Keratinocyte (primary cell): Measurements from ENCODE around the gene NRIP2.

Source experiments
- EZH2 ChIP-seq: IDR thresholded peaks from one replicate; pipeline ENCODE4 v1.6.1; 2012; ENCODE audit warnings: inconsistent platforms, mild to moderate bottlenecking, low read length, moderate library complexity
- TF ChIP-seq, protein P1 (sequence below), 3 experiments: IDR thresholded peaks in 1 of 3; conservative IDR thresholded peaks in 1 of 3; optimal IDR thresholded peaks in 1 of 3; 2 replicates in 2 of 3; 3 replicates in 1 of 3; pipeline versions ENCODE3 to v1.5.1; 2011; ENCODE audit warnings: low read length in 3 of 3, mild to moderate bottlenecking in 3 of 3, moderate library complexity in 2 of 3, control low read depth in 1 of 3, inconsistent platforms in 1 of 3; ENCODE audit not compliant: insufficient read depth in 2 of 3; ENCODE audit errors: extremely low read depth in 1 of 3

DNA sequence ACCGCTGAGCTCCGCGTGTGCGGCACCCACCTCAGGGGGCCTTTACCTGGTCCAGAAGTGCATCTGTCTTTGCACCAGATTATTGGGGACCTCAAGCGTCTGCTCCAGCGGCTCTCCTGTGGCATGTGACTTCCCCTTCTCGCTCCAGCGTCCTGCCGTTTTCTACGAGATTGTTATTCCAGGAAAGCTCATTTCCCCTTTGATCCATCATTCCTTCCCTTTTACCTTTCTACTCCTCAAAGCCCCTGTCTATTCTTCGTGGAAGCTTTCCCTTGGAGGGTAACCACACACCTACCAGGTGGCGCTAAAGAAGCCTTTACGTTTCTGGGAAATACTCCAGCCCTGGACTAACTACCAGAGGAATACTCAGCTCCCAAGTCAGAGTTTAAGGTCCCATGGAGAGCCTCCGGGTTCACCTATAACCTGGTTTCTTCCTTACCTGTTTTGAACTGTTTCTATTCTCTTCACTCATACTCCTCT, 38.6 kb downstream of the NRIP2 start:
- TF ChIP-seq, protein P1, sequence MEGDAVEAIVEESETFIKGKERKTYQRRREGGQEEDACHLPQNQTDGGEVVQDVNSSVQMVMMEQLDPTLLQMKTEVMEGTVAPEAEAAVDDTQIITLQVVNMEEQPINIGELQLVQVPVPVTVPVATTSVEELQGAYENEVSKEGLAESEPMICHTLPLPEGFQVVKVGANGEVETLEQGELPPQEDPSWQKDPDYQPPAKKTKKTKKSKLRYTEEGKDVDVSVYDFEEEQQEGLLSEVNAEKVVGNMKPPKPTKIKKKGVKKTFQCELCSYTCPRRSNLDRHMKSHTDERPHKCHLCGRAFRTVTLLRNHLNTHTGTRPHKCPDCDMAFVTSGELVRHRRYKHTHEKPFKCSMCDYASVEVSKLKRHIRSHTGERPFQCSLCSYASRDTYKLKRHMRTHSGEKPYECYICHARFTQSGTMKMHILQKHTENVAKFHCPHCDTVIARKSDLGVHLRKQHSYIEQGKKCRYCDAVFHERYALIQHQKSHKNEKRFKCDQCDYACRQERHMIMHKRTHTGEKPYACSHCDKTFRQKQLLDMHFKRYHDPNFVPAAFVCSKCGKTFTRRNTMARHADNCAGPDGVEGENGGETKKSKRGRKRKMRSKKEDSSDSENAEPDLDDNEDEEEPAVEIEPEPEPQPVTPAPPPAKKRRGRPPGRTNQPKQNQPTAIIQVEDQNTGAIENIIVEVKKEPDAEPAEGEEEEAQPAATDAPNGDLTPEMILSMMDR (optimal IDR thresholded peaks at IDR 0.05 in 1 of 3, IDR thresholded peaks at IDR 0.05 in 1 of 3, conservative IDR thresholded peaks at IDR 0.05 in 1 of 3; ENCODE audit: extremely low read depth in 1 of 3, insufficient read depth in 2 of 3, low read length in 3 of 3): peak; percentile 20 to 37 (median 28)
- no peak for TF ChIP-seq EZH2
